HG03571 (cell line): ENCODE results near the gene LIMCH1.
"Not testable (repeated sequence)": the region's sequence is repeated elsewhere in the genome, so short reads cannot be mapped to it uniquely, and the experiment has no call there.

Experiments used
- ATAC-seq: cut with Tn5 transposase; IDR thresholded peaks from one replicate; pipeline ENCODE4 v1.9.1; 2021; ENCODE audit not compliant: unreplicated experiment

LIMCH1 gene

GRCh38 chr4:41638866-41639265 lies 100.9 kb downstream of the LIMCH1 start:
- no peak for ATAC-seq

- ATAC-seq, result no peak
Measured at GRCh38 chr4:41639291-41639690, 101.3 kb downstream of the LIMCH1 start.

- no peak for ATAC-seq
Measured at GRCh38 chr4:41640906-41641305, 102.9 kb downstream of the LIMCH1 start.

- not testable (repeated sequence) for ATAC-seq
Measured at GRCh38 chr4:41642746-41643145, 104.8 kb downstream of the LIMCH1 start.

GRCh38 chr4:41643331-41643730 lies 105.4 kb downstream of the LIMCH1 start:
- no peak for ATAC-seq

GRCh38 chr4:41644288-41644914 lies 106.4 kb downstream of the LIMCH1 start:
- ATAC-seq, result no peak

GRCh38 chr4:41644915-41645295 lies 106.9 kb downstream of the LIMCH1 start:
- ATAC-seq, result no peak

- ATAC-seq, result no peak
Measured at GRCh38 chr4:41645728-41646390, 107.9 kb downstream of the LIMCH1 start.

GRCh38 chr4:41646862-41647261 lies 108.9 kb downstream of the LIMCH1 start:
- ATAC-seq, result no peak

GRCh38 chr4:41647383-41647782 lies 109.4 kb downstream of the LIMCH1 start:
- ATAC-seq, result no peak

GRCh38 chr4:41651150-41651549 lies 113.2 kb downstream of the LIMCH1 start:
- not testable (repeated sequence) for ATAC-seq

- no peak for ATAC-seq
Measured at GRCh38 chr4:41652971-41653370, 115.0 kb downstream of the LIMCH1 start.

- ATAC-seq, result no peak
Measured at GRCh38 chr4:41653523-41653922, 115.6 kb downstream of the LIMCH1 start.

- no peak for ATAC-seq
Measured at GRCh38 chr4:41655177-41655576, 117.2 kb downstream of the LIMCH1 start.

GRCh38 chr4:41656106-41656505 lies 118.1 kb downstream of the LIMCH1 start:
- no peak for ATAC-seq

- ATAC-seq, result no peak
Measured at GRCh38 chr4:41656572-41657520, 118.9 kb downstream of the LIMCH1 start.

GRCh38 chr4:41657561-41657960 lies 119.6 kb downstream of the LIMCH1 start:
- ATAC-seq, result no peak

GRCh38 chr4:41658163-41658562 lies 120.2 kb downstream of the LIMCH1 start:
- ATAC-seq, result no peak

- ATAC-seq, result no peak
Measured at GRCh38 chr4:41660352-41660751, 122.4 kb downstream of the LIMCH1 start.

GRCh38 chr4:41661442-41662076 lies 123.6 kb downstream of the LIMCH1 start:
- peak; percentile 62 for ATAC-seq

GRCh38 chr4:41665636-41666207 lies 127.8 kb downstream of the LIMCH1 start:
- ATAC-seq, result no peak
